HuH-7 (cell line): ENCODE data around the gene DMRTA1.
"Not testable (repeated sequence)": the region's sequence is repeated elsewhere in the genome, so short reads cannot be mapped to it uniquely, and the experiment has no call there.

ENCODE experiments used
- DNase-seq: peaks from one replicate; pipeline ENCODE4 v3.0.0; 2011; ENCODE audit warnings: low spot score

The DMRTA1 gene

GRCh38 chr9:22457448-22457847, 10.8 kb downstream of the DMRTA1 start:
- DNase-seq: no peak

- no peak for DNase-seq
These were observed 16.6 kb downstream of the DMRTA1 start for GRCh38 chr9:22463205-22463604.

GRCh38 chr9:22469928-22470544, 23.4 kb downstream of the DMRTA1 start:
- DNase-seq: no peak

- DNase-seq: no peak
These were observed 34.9 kb downstream of the DMRTA1 start for GRCh38 chr9:22481566-22481965.

GRCh38 chr9:22483528-22484070, 37.0 kb downstream of the DMRTA1 start:
- DNase-seq: no peak

GRCh38 chr9:22496197-22496596, 49.6 kb downstream of the DMRTA1 start:
- DNase-seq: not testable (repeated sequence)
